Liver (tissue), 9 donors: ENCODE measurements around the gene CRADD. TPM values are rescaled to one million over a fixed set of nuclear protein-coding genes. Genes with fewer than 3 reads are reported as not detected.

Source experiments
- DNase-seq: peaks from one replicate; pipeline ENCODE4 v3.0.0-alpha.2; 2017; ENCODE audit warnings: low spot score
- H3K27ac ChIP-seq, 2 donors: one replicate each; pipeline ENCODE4 v1.7.0; 2013; ENCODE audit warnings: inconsistent platforms in 2 of 2, low read length in 2 of 2, control low read depth in 1 of 2, low read depth in 1 of 2, mild to moderate bottlenecking in 1 of 2
- H3K27me3 ChIP-seq, 4 donors: one replicate each; pipeline versions ENCODE4 v1.6.1 to v1.7.0; 2013; ENCODE audit warnings: low read length in 3 of 4, inconsistent platforms in 1 of 4, mild to moderate bottlenecking in 1 of 4, moderate library complexity in 1 of 4; ENCODE audit not compliant: control insufficient read depth in 4 of 4, insufficient read depth in 4 of 4
- H3K36me3 ChIP-seq, 4 donors: one replicate each; pipeline versions ENCODE4 v1.6.1 to v1.7.0; 2013; ENCODE audit warnings: low read length in 3 of 4, mild to moderate bottlenecking in 3 of 4, low read depth in 1 of 4, moderate library complexity in 1 of 4; ENCODE audit not compliant: control insufficient read depth in 4 of 4, insufficient read depth in 3 of 4
- H3K4me1 ChIP-seq, 4 donors: one replicate each; pipeline versions ENCODE4 v1.6.1 to v1.7.0; 2013; ENCODE audit warnings: low read length in 3 of 4, mild to moderate bottlenecking in 3 of 4, moderate library complexity in 1 of 4; ENCODE audit not compliant: control insufficient read depth in 4 of 4, insufficient read depth in 4 of 4
- H3K4me3 ChIP-seq, 3 donors: one replicate each; pipeline versions ENCODE4 v1.6.1 to v1.7.0; 2013; ENCODE audit warnings: low read length in 3 of 3, control low read depth in 1 of 3, low read depth in 1 of 3, mild to moderate bottlenecking in 1 of 3
- H3K9ac ChIP-seq, 2 donors: one replicate each; pipeline ENCODE4 v1.7.0; 2013; ENCODE audit warnings: low read length in 2 of 2, mild to moderate bottlenecking in 2 of 2, moderate library complexity in 2 of 2, control low read depth in 1 of 2, low read depth in 1 of 2
- H3K9me3 ChIP-seq, 4 donors: one replicate each; pipeline versions ENCODE4 v1.6.1 to v1.7.0; 2013; ENCODE audit warnings: low read length in 3 of 4; ENCODE audit not compliant: control insufficient read depth in 4 of 4
- EGR1 ChIP-seq, 2 donors: IDR thresholded peaks; 2 replicates each; pipeline ENCODE4 v1.6.1; 2016 to 2018; ENCODE audit warnings: antibody characterized with exemption in 2 of 2, low read depth in 2 of 2
- FOXA1 ChIP-seq: IDR thresholded peaks from 2 replicates; pipeline ENCODE4 v1.6.1; 2016; ENCODE audit warnings: antibody characterized with exemption
- FOXA2 ChIP-seq: IDR thresholded peaks from 2 replicates; pipeline ENCODE4 v1.6.1; 2016; ENCODE audit warnings: antibody characterized with exemption
- GABPA ChIP-seq, 2 donors: IDR thresholded peaks in 1 of 2; conservative IDR thresholded peaks in 1 of 2; 2 replicates each; pipeline ENCODE4 v1.6.1; 2016; ENCODE audit warnings: antibody characterized with exemption in 2 of 2, mild to moderate bottlenecking in 1 of 2, moderate library complexity in 1 of 2
- HNF4A ChIP-seq, 2 donors: conservative IDR thresholded peaks; 2 replicates each; pipeline ENCODE4 v1.6.1; 2016; ENCODE audit warnings: antibody characterized with exemption in 2 of 2, mild to moderate bottlenecking in 2 of 2
- HNF4G ChIP-seq: IDR thresholded peaks from 2 replicates; pipeline ENCODE4 v1.6.1; 2016; ENCODE audit warnings: antibody characterized with exemption
- JUND ChIP-seq, 2 donors: IDR thresholded peaks; 2 replicates each; pipeline ENCODE4 v1.6.1; 2016; ENCODE audit warnings: antibody characterized with exemption in 2 of 2
- NR2F2 ChIP-seq: IDR thresholded peaks from 2 replicates; pipeline ENCODE4 v1.6.1; 2016; ENCODE audit warnings: antibody characterized with exemption
- RAD21 ChIP-seq, 2 donors: IDR thresholded peaks; 2 replicates each; pipeline ENCODE4 v1.6.1; 2016; ENCODE audit warnings: antibody characterized with exemption in 2 of 2, mild to moderate bottlenecking in 2 of 2
- RXRA ChIP-seq, 2 donors: IDR thresholded peaks; 2 replicates each; pipeline ENCODE4 v1.6.1; 2017 to 2018; ENCODE audit warnings: antibody characterized with exemption in 2 of 2, mild to moderate bottlenecking in 1 of 2
- SP1 ChIP-seq: IDR thresholded peaks from 2 replicates; pipeline ENCODE4 v1.6.1; 2018; ENCODE audit warnings: antibody characterized with exemption, mild to moderate bottlenecking
- TAF1 ChIP-seq: conservative IDR thresholded peaks from 2 replicates; pipeline ENCODE4 v1.6.1; 2016; ENCODE audit warnings: antibody characterized with exemption, mild to moderate bottlenecking
- YY1 ChIP-seq: IDR thresholded peaks from 2 replicates; pipeline ENCODE4 v1.6.1; 2016; ENCODE audit warnings: antibody characterized with exemption, mild to moderate bottlenecking
- WGBS: extraction: QIAGEN DNeasy Blood & Tissue Kit; methylation state at CpG from one replicate; pipeline ENCODE4 v1.1.7; 2013; 5-methylcytosine and 5-hydroxymethylcytosine counted together
- polyA plus RNA-seq, 2 donors: library from polyadenylated mRNA; stranded (reverse) in 1 of 2; unstranded in 1 of 2; fragments of 200-250 nt in 1 of 2; fragments of >200 nt in 1 of 2; fragmentation: Nextera tagmentation in 1 of 2; extraction: Ambion mirVana in 1 of 2; gene quantifications; one replicate each; pipeline versions ENCODE4 v1.2.1 to v1.2.3, GENCODE V29; 2013 to 2015
- total RNA-seq, 2 donors: library from RNA; depleted of rRNA; stranded (reverse); fragments of >200 nt; gene quantifications; one replicate each; pipeline ENCODE4 v1.2.3, GENCODE V29; 2014
- TF ChIP-seq, protein P1 (sequence below): IDR thresholded peaks from 2 replicates; pipeline ENCODE4 v1.6.1; 2016; ENCODE audit warnings: antibody characterized with exemption
- TF ChIP-seq, protein P2 (sequence below): fragments of 150-350 bp; IDR thresholded peaks from 2 replicates; pipeline ENCODE4 v1.5.1; 2017; ENCODE audit warnings: improper control_type of control experiment, low read depth, low read length; ENCODE audit not compliant: missing input control
- TF ChIP-seq, protein P3 (sequence below): IDR thresholded peaks from 2 replicates; pipeline ENCODE4 v1.6.1; 2016; ENCODE audit warnings: antibody characterized with exemption
- TF ChIP-seq, protein P4 (sequence below): IDR thresholded peaks from 2 replicates; pipeline ENCODE4 v1.6.1; 2016; ENCODE audit warnings: antibody characterized with exemption
- TF ChIP-seq, protein P5 (sequence below): IDR thresholded peaks from 2 replicates; pipeline ENCODE4 v1.6.1; 2016; ENCODE audit warnings: antibody characterized with exemption, mild to moderate bottlenecking
- donor health status: healthy.
- donor health status: healthy.
- donor health status: healthy.
- donor health status: healthy.
- donor health status: healthy.

Gene CRADD
- total and polyA plus RNA-seq, 4 donors, result 19.4 to 48.9 (median 29.6) TPM

DNA sequence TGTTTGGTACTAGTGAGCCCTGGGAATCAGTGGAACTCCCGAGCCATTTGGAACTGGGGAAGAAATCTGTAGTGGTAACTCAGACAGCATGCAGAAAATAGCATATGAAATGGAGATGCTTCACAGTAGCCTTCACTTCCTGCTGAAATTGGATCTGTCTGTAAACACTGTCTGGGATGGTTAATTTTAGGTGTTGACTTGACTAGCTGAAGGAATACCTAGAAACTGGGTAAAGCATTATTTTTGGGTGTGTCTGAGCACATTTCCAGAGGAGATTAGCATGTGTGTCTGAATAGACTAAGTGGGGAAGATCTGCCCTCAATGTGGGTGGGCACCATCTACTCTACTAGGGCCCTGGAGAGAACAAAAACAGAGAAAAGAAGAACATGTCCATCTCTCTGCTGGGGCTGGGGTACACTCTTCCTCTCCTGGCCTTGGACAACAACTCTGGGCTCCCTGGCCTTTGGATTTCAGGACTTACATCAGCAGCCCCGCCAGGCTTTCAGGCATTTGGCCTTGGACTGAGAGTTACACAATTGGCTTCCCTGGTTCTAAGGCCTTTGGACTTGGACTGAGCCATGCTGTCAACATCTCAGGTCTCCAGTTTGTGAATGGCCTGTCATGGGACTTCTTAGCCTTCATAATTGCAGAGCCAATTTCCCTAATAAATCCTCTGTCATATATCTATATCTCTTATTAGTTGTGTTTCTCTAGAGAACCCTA lies 14.0 kb upstream of the CRADD start:
- 57% methylated on average over 2 of the region's 2 CpGs for WGBS
- Histone ChIP-seq H3K27ac (peak overlapping the region; percentile 32 to 39), H3K27me3 (no peaks in the 10 kb centered on the region), H3K4me1 (peaks cover 0 to 8% (median 6%) of the 10 kb centered on the region in 4 donors), H3K9ac (no peak overlapping the region), H3K4me3 (no peak overlapping the region), H3K9me3 (no peaks in the 10 kb centered on the region), H3K36me3 (no peaks in the 10 kb centered on the region)
- TF ChIP-seq, protein P1, sequence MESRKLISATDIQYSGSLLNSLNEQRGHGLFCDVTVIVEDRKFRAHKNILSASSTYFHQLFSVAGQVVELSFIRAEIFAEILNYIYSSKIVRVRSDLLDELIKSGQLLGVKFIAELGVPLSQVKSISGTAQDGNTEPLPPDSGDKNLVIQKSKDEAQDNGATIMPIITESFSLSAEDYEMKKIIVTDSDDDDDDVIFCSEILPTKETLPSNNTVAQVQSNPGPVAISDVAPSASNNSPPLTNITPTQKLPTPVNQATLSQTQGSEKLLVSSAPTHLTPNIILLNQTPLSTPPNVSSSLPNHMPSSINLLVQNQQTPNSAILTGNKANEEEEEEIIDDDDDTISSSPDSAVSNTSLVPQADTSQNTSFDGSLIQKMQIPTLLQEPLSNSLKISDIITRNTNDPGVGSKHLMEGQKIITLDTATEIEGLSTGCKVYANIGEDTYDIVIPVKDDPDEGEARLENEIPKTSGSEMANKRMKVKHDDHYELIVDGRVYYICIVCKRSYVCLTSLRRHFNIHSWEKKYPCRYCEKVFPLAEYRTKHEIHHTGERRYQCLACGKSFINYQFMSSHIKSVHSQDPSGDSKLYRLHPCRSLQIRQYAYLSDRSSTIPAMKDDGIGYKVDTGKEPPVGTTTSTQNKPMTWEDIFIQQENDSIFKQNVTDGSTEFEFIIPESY, result peak; percentile 93
- TF ChIP-seq FOXA2, result peak; percentile 77
- peak; percentile 98 for TF ChIP-seq HNF4G
- peak; percentile 93 for TF ChIP-seq SP1
- TF ChIP-seq, protein P2, sequence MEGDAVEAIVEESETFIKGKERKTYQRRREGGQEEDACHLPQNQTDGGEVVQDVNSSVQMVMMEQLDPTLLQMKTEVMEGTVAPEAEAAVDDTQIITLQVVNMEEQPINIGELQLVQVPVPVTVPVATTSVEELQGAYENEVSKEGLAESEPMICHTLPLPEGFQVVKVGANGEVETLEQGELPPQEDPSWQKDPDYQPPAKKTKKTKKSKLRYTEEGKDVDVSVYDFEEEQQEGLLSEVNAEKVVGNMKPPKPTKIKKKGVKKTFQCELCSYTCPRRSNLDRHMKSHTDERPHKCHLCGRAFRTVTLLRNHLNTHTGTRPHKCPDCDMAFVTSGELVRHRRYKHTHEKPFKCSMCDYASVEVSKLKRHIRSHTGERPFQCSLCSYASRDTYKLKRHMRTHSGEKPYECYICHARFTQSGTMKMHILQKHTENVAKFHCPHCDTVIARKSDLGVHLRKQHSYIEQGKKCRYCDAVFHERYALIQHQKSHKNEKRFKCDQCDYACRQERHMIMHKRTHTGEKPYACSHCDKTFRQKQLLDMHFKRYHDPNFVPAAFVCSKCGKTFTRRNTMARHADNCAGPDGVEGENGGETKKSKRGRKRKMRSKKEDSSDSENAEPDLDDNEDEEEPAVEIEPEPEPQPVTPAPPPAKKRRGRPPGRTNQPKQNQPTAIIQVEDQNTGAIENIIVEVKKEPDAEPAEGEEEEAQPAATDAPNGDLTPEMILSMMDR, result no peak
- TF ChIP-seq EGR1 (IDR thresholded peaks at IDR 0.05; ENCODE audit: low read depth in 2 of 2), result peak in 1 of 2 donors; percentile 44
- TF ChIP-seq, protein P3, sequence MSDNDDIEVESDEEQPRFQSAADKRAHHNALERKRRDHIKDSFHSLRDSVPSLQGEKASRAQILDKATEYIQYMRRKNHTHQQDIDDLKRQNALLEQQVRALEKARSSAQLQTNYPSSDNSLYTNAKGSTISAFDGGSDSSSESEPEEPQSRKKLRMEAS, result peak; percentile 93
- TF ChIP-seq HNF4A (conservative IDR thresholded peaks at IDR 0.05), result peak; percentile 100
- TF ChIP-seq, protein P4, sequence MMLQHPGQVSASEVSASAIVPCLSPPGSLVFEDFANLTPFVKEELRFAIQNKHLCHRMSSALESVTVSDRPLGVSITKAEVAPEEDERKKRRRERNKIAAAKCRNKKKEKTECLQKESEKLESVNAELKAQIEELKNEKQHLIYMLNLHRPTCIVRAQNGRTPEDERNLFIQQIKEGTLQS, result peak; percentile 91
- peak; percentile 90 for TF ChIP-seq YY1
- peak; percentile 58 to 68 for TF ChIP-seq RAD21 (IDR thresholded peaks at IDR 0.05)
- TF ChIP-seq JUND (IDR thresholded peaks at IDR 0.05), result peak; percentile 74 to 95
- peak in 1 of 2 donors; percentile 59 for TF ChIP-seq GABPA (IDR thresholded peaks at IDR 0.05 in 1 of 2, conservative IDR thresholded peaks at IDR 0.05 in 1 of 2)
- TF ChIP-seq, protein P5, sequence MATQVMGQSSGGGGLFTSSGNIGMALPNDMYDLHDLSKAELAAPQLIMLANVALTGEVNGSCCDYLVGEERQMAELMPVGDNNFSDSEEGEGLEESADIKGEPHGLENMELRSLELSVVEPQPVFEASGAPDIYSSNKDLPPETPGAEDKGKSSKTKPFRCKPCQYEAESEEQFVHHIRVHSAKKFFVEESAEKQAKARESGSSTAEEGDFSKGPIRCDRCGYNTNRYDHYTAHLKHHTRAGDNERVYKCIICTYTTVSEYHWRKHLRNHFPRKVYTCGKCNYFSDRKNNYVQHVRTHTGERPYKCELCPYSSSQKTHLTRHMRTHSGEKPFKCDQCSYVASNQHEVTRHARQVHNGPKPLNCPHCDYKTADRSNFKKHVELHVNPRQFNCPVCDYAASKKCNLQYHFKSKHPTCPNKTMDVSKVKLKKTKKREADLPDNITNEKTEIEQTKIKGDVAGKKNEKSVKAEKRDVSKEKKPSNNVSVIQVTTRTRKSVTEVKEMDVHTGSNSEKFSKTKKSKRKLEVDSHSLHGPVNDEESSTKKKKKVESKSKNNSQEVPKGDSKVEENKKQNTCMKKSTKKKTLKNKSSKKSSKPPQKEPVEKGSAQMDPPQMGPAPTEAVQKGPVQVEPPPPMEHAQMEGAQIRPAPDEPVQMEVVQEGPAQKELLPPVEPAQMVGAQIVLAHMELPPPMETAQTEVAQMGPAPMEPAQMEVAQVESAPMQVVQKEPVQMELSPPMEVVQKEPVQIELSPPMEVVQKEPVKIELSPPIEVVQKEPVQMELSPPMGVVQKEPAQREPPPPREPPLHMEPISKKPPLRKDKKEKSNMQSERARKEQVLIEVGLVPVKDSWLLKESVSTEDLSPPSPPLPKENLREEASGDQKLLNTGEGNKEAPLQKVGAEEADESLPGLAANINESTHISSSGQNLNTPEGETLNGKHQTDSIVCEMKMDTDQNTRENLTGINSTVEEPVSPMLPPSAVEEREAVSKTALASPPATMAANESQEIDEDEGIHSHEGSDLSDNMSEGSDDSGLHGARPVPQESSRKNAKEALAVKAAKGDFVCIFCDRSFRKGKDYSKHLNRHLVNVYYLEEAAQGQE, result peak; percentile 81
- TF ChIP-seq NR2F2, result peak; percentile 65
- TF ChIP-seq RXRA (IDR thresholded peaks at IDR 0.05), result peak; percentile 91 to 95
- TF ChIP-seq TAF1, result no peak
- peak; percentile 76 for TF ChIP-seq FOXA1
- peak; percentile 42 for DNase-seq
